OCI-LY1 (cell line): ENCODE measurements around the gene CDH13.

Experiments used
- H2AFZ ChIP-seq: fragments of 200-600 bp; sonication (generic), shearing (Covaris generic); 2 replicates; pipeline ENCODE4 v1.6.0; 2014; ENCODE audit warnings: antibody characterized with exemption, mild to moderate bottlenecking, low read length
- H3F3A ChIP-seq: fragments of 200-600 bp; sonication (generic), shearing (Covaris generic); 2 replicates; pipeline ENCODE4 v1.6.0; 2014; ENCODE audit warnings: mild to moderate bottlenecking, antibody characterized with exemption, low read length, moderate library complexity; ENCODE audit not compliant: insufficient read depth
- H3K27ac ChIP-seq: fragments of 200-600 bp; sonication (generic); 2 replicates; pipeline ENCODE4 v1.5.1; 2014; ENCODE audit warnings: low read length, mixed run types, mild to moderate bottlenecking, low read depth; ENCODE audit not compliant: poor library complexity, severe bottlenecking
- H3K27me3 ChIP-seq: fragments of 200-600 bp; sonication (generic); 2 replicates; pipeline ENCODE4 v1.6.0; 2014; ENCODE audit warnings: antibody characterized with exemption, mild to moderate bottlenecking, low read length, moderate library complexity; ENCODE audit not compliant: insufficient read depth
- H3K36me3 ChIP-seq: fragments of 200-600 bp; sonication (generic); 2 replicates; pipeline ENCODE4 v1.6.1; 2014; ENCODE audit warnings: mild to moderate bottlenecking, antibody characterized with exemption, low read length, moderate library complexity, mixed read lengths; ENCODE audit not compliant: insufficient read depth
- H3K4me1 ChIP-seq: fragments of 200-600 bp; sonication (generic); 2 replicates; pipeline ENCODE4 v1.5.1; 2014; ENCODE audit warnings: mild to moderate bottlenecking, low read length, moderate library complexity; ENCODE audit not compliant: insufficient read depth, severe bottlenecking
- H3K4me2 ChIP-seq: fragments of 200-600 bp; sonication (generic), shearing (Covaris generic); 2 replicates; pipeline ENCODE4 v1.6.1; 2014; ENCODE audit warnings: low read length
- H3K4me3 ChIP-seq: fragments of 200-600 bp; sonication (generic); 2 replicates; pipeline ENCODE4 v1.5.1; 2014; ENCODE audit warnings: low read length, low read depth, mild to moderate bottlenecking, mixed read lengths; ENCODE audit not compliant: poor library complexity, severe bottlenecking
- H3K79me2 ChIP-seq: fragments of 200-600 bp; shearing (Covaris generic); 2 replicates; pipeline ENCODE4 v1.6.1; 2016; ENCODE audit warnings: mixed run types, low read length, mixed read lengths; ENCODE audit not compliant: insufficient read depth
- H3K9ac ChIP-seq: fragments of 200-600 bp; sonication (generic), shearing (Covaris generic); 2 replicates; pipeline ENCODE4 v1.6.1; 2014; ENCODE audit warnings: mild to moderate bottlenecking, low read length, mixed read lengths
- H3K9me2 ChIP-seq: fragments of 200-600 bp; sonication (generic), shearing (Covaris generic); 2 replicates; pipeline ENCODE4 v1.6.1; 2014; ENCODE audit warnings: low read depth, mild to moderate bottlenecking, low read length, mixed read lengths
- H3K9me3 ChIP-seq: fragments of 200-600 bp; shearing (Covaris generic); 2 replicates; pipeline ENCODE4 v1.6.1; 2014; ENCODE audit warnings: low read length, mixed read lengths
- H4K20me1 ChIP-seq: fragments of 200-600 bp; sonication (generic), shearing (Covaris generic); 2 replicates; pipeline ENCODE4 v1.6.0; 2016; ENCODE audit warnings: mild to moderate bottlenecking, low read length; ENCODE audit not compliant: insufficient read depth
- CTCF ChIP-seq: fragments of 200-600 bp; sonication (generic), shearing (Covaris generic); IDR thresholded peaks from 2 replicates; pipeline ENCODE4 v1.5.1; 2017; ENCODE audit warnings: mild to moderate bottlenecking, antibody characterized with exemption, low read length, moderate library complexity, mixed read lengths
- EZH2 ChIP-seq: fragments of 200-600 bp; sonication (generic), shearing (Covaris generic); IDR thresholded peaks from 2 replicates; pipeline ENCODE4 v1.8.0; 2017; ENCODE audit warnings: borderline replicate concordance, mixed run types, mild to moderate bottlenecking, antibody characterized with exemption, low read length, moderate library complexity, mixed read lengths

Gene CDH13

DNA sequence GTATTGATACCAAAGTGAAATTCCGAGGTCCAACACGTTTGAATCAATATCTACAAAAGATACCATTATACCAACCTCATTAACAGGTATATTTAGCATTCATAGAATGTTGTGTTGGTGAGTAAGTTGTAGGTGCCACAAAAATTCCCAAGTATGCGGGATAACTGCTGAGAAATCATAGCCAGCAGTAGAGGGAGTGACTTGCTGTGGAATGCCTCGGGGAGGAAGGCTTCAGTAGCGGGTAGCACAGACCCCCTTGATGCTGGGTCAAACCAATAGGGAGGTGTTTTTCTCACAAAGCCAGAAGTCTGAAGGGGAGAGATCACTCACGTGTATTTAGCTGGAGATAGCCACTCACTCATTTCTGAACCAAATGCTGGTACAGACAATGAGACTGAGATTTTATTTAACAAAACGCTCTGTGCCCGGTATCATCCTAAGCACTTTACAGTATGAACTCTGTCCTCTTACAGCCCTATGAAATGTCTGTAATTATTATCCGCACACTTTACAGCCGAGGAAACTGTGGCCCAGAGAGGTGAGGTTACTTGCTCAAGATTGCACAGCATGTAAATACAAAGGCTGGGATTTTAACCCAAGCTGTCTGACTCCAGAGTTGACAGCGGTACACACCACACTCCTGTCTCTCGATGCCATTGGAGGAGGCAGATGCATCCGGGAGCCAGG lies 1204.1 kb downstream of the CDH13 start:
- H3K4me2 ChIP-seq = no peak overlapping the region
- H3K9ac ChIP-seq = no peak overlapping the region
- peaks cover 3% of the 10 kb centered on the region; the same call in 1 of the 2 replicates for H3K36me3 ChIP-seq
- H3K27me3 ChIP-seq = no peaks in the 10 kb centered on the region
- peaks cover 4% of the 10 kb centered on the region for H3K4me1 ChIP-seq
- TF ChIP-seq CTCF (no peak), EZH2 (no peak)
- no peak overlapping the region for H2AFZ ChIP-seq
- no peaks in the 10 kb centered on the region for H3K79me2 ChIP-seq
- no peaks in the 10 kb centered on the region for H3F3A ChIP-seq
- H3K9me3 ChIP-seq = no peaks in the 10 kb centered on the region
- no peak overlapping the region for H3K4me3 ChIP-seq
- H4K20me1 ChIP-seq = no peaks in the 10 kb centered on the region
- H3K27ac ChIP-seq = no peak overlapping the region
- H3K9me2 ChIP-seq = no peaks in the 10 kb centered on the region

- Histone ChIP-seq H3K27ac (no peak overlapping the region), H3K27me3 (no peaks in the 10 kb centered on the region), H4K20me1 (no peaks in the 10 kb centered on the region), H3K4me3 (no peak overlapping the region), H3K9me2 (no peaks in the 10 kb centered on the region), H3K4me2 (no peak overlapping the region), H3F3A (no peaks in the 10 kb centered on the region), H3K9ac (no peak overlapping the region), H2AFZ (no peak overlapping the region), H3K4me1 (peaks cover 6% of the 10 kb centered on the region), H3K9me3 (no peaks in the 10 kb centered on the region), H3K79me2 (no peaks in the 10 kb centered on the region), H3K36me3 (peaks cover 3% of the 10 kb centered on the region; the same call in 1 of the 2 replicates)
- TF ChIP-seq EZH2 (no peak), CTCF (no peak)
Measured at GRCh38 chr16:83831456-83831987, 1204.8 kb downstream of the CDH13 start.

DNA sequence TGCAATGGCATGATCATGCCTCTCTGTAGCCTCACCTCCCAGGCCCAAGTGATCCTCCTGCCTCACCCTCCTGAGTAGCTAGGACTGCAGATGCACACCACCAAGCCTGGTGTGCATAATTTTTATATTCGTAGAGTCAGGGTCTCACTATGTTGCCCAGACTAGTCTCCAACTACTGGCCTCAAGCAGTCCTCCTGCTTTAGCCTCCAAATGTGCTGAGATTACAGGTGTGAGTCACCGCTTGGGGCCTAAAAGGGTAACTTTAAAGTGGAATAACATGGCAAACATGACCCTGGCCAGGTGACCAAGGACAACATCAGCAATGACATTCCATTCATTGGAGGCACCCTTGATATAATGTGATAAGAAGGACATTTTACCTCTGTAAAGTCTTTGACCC lies 1207.2 kb downstream of the CDH13 start:
- Histone ChIP-seq H3K4me1 (peaks cover 6% of the 10 kb centered on the region), H2AFZ (no peak overlapping the region), H3K4me3 (no peak overlapping the region), H3K36me3 (peaks cover 3% of the 10 kb centered on the region; the same call in 1 of the 2 replicates), H3F3A (no peaks in the 10 kb centered on the region), H3K4me2 (no peak overlapping the region), H3K27ac (no peak overlapping the region), H3K79me2 (no peaks in the 10 kb centered on the region), H4K20me1 (no peaks in the 10 kb centered on the region), H3K27me3 (no peaks in the 10 kb centered on the region), H3K9ac (no peak overlapping the region), H3K9me3 (no peaks in the 10 kb centered on the region), H3K9me2 (no peaks in the 10 kb centered on the region)
- no peak for TF ChIP-seq CTCF
- no peak for TF ChIP-seq EZH2
